Vagina (tissue), 2 donors: ENCODE measurements around the gene IFNGR2. TPM values are rescaled to one million over a fixed set of nuclear protein-coding genes. Genes with fewer than 3 reads are reported as not detected.

Experiments
- DNase-seq, 2 donors: peaks; one replicate each; pipeline ENCODE4 v3.0.0-alpha.2; 2017; ENCODE audit errors: extremely low spot score in 2 of 2
- H3K27ac ChIP-seq: fragments of 200-600 bp; sonication (generic); one replicate; pipeline ENCODE4 v1.5.1; 2019
- H3K27me3 ChIP-seq: fragments of 200-600 bp; sonication (generic); one replicate; pipeline ENCODE4 v1.5.1; 2019
- H3K36me3 ChIP-seq, 2 donors: fragments of 200-600 bp; sonication (generic); one replicate each; pipeline ENCODE4 v1.5.1; 2017 to 2019
- H3K4me1 ChIP-seq: fragments of 200-600 bp; sonication (generic); one replicate; pipeline ENCODE4 v1.5.1; 2019
- H3K4me3 ChIP-seq, 2 donors: fragments of 200-600 bp; sonication (generic); 1 replicate in 1 of 2; 2 replicates in 1 of 2; pipeline ENCODE4 v1.5.1; 2016 to 2019
- H3K9me3 ChIP-seq: fragments of 200-600 bp; sonication (generic); one replicate; pipeline ENCODE4 v1.5.1; 2019
- CTCF ChIP-seq, 3 experiments: fragments of 450-650 bp in 2 of 3; fragments of 200-600 bp in 1 of 3; sonication (generic) in 1 of 3; IDR thresholded peaks; one replicate each; pipeline ENCODE4 v1.5.1; 2017 to 2019; ENCODE audit warnings: antibody characterized with exemption in 3 of 3, mild to moderate bottlenecking in 2 of 3, moderate library complexity in 2 of 3
- POLR2A ChIP-seq, 2 donors: fragments of 450-650 bp; IDR thresholded peaks; one replicate each; pipeline ENCODE4 v1.6.1; 2017; ENCODE audit warnings: antibody characterized with exemption in 2 of 2, mild to moderate bottlenecking in 2 of 2, moderate library complexity in 2 of 2
- POLR2AphosphoS5 ChIP-seq, 2 donors: sonication (generic); formaldehyde crosslinking; IDR thresholded peaks; one replicate each; pipeline ENCODE4 v1.9.0; 2017; ENCODE audit warnings: antibody characterized with exemption in 2 of 2, mild to moderate bottlenecking in 2 of 2, low read depth in 1 of 2; ENCODE audit not compliant: insufficient read depth in 1 of 2
- intact Hi-C: fragments of 100-400 bp; cut with DNase I; formaldehyde crosslinking; loops from one replicate; pipeline ENCODE4 v1.15.1; 2023
- total RNA-seq: library from RNA; depleted of rRNA; stranded (reverse); fragments of >200 nt; gene quantifications from one replicate; pipeline ENCODE4 v1.2.3, GENCODE V29; 2016

IFNGR2 gene
- total RNA-seq, 1 donor from 2014 or later = 89.6 TPM

GRCh38 chr21:33395891-33396331 lies 7.3 kb upstream of the IFNGR2 start:
- intact Hi-C loops = no loop called here
- Histone ChIP-seq H3K36me3 (no peaks in the 10 kb centered on the region), H3K9me3 (no peaks in the 10 kb centered on the region), H3K27ac (no peak overlapping the region), H3K4me3 (no peak overlapping the region), H3K27me3 (no peaks in the 10 kb centered on the region), H3K4me1 (peaks cover 9% of the 10 kb centered on the region)
- no peak for TF ChIP-seq POLR2A (IDR thresholded peaks at IDR 0.05)
- no peak for TF ChIP-seq POLR2AphosphoS5 (IDR thresholded peaks at IDR 0.05; ENCODE audit: insufficient read depth in 1 of 2, low read depth in 1 of 2)
- TF ChIP-seq CTCF (IDR thresholded peaks at IDR 0.05) = no peak
- no peak for DNase-seq

GRCh38 chr21:33396436-33396835 lies 6.8 kb upstream of the IFNGR2 start:
- H3K4me3 ChIP-seq = no peak overlapping the region
- H3K9me3 ChIP-seq = no peaks in the 10 kb centered on the region
- H3K36me3 ChIP-seq = no peaks in the 10 kb centered on the region
- intact Hi-C loops = no loop called here
- H3K27me3 ChIP-seq = no peaks in the 10 kb centered on the region
- DNase-seq = no peak
- peaks cover 9% of the 10 kb centered on the region for H3K4me1 ChIP-seq
- no peak overlapping the region for H3K27ac ChIP-seq
- TF ChIP-seq POLR2A (IDR thresholded peaks at IDR 0.05) (no peak), POLR2AphosphoS5 (IDR thresholded peaks at IDR 0.05; ENCODE audit: insufficient read depth in 1 of 2, low read depth in 1 of 2) (no peak), CTCF (IDR thresholded peaks at IDR 0.05) (no peak)

GRCh38 chr21:33396951-33397350 lies 6.3 kb upstream of the IFNGR2 start:
- intact Hi-C loops = no loop called here
- no peaks in the 10 kb centered on the region for H3K9me3 ChIP-seq
- TF ChIP-seq POLR2AphosphoS5 (IDR thresholded peaks at IDR 0.05; ENCODE audit: insufficient read depth in 1 of 2, low read depth in 1 of 2) (no peak), POLR2A (IDR thresholded peaks at IDR 0.05) (no peak), CTCF (IDR thresholded peaks at IDR 0.05) (no peak)
- DNase-seq = no peak
- no peaks in the 10 kb centered on the region for H3K27me3 ChIP-seq
- no peak overlapping the region for H3K27ac ChIP-seq
- H3K4me1 ChIP-seq = peaks cover 10% of the 10 kb centered on the region
- no peaks in the 10 kb centered on the region for H3K36me3 ChIP-seq
- H3K4me3 ChIP-seq = no peak overlapping the region

GRCh38 chr21:33397717-33398116 lies 5.5 kb upstream of the IFNGR2 start:
- no peak overlapping the region for H3K27ac ChIP-seq
- DNase-seq = no peak

More at GRCh38 chr21:33397717-33398116, 5.5 kb upstream of the IFNGR2 start:
- no peaks in the 10 kb centered on the region for H3K36me3 ChIP-seq
- peaks cover 17% of the 10 kb centered on the region for H3K4me1 ChIP-seq
- TF ChIP-seq CTCF (IDR thresholded peaks at IDR 0.05) (no peak), POLR2A (IDR thresholded peaks at IDR 0.05) (no peak), POLR2AphosphoS5 (IDR thresholded peaks at IDR 0.05; ENCODE audit: insufficient read depth in 1 of 2, low read depth in 1 of 2) (no peak)
- intact Hi-C loops = no loop called here
- no peaks in the 10 kb centered on the region for H3K27me3 ChIP-seq
- no peaks in the 10 kb centered on the region for H3K9me3 ChIP-seq
- no peak overlapping the region for H3K4me3 ChIP-seq
